Dermis blood vessel endothelial cell (primary cell): Measurements from ENCODE around the gene ZC4H2. TPM values are rescaled to one million over a fixed set of nuclear protein-coding genes. Genes with fewer than 3 reads are reported as not detected.
"Not testable (repeated sequence)": the region's sequence is repeated elsewhere in the genome, so short reads cannot be mapped to it uniquely, and the experiment has no call there.

ENCODE experiments used
- DNase-seq: peaks from one replicate; pipeline ENCODE4 v3.0.0; 2010
- total RNA-seq: library from RNA; depleted of rRNA; stranded (reverse); fragments of >200 nt; gene quantifications from 2 replicates; pipeline ENCODE4 v1.2.3, GENCODE V29; 2014

Gene ZC4H2
- total RNA-seq = 3.2 and 6.3 TPM in 2 replicates

DNA sequence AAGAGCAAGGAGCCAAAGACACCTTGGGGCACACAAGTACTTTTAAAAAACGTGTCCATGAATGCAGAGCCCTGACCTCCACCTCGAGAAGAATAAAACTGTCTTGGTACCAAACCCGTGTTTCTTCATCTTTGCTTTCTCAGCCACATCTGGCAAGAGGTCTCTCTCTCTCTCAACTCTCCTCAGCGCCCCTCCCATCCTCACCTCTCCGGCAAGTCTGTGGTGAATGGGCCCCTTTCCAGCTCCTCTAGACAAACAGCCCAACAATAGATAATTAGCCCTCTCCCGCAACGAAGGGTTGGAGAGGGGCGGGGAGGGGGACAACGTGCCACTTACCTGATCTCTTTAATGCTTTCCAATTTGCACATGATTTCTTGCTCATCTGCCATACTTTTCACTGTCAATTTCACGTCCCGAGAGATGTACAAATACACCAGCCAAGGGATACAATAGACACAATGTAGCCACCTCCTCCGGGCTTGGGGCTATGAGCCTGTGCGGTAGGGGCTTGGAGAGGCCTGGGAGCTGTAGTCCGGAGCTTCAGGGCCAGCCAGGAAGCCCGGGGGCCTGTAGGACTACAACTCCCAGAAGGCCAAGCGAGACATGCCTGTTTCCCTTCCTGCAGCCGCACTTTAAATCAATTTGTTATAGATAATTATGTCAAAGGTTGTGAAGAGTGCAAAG, at the start of gene ZC4H2:
TSS of gene ZC4H2 (minus strand) at position 462 of the 684 bp plus-strand sequence. CDS start at position 389, 73 bp downstream.
- DNase-seq = peak; percentile 64

GRCh38 chrX:65017451-65017850, 41.2 kb upstream of the ZC4H2 start:
- DNase-seq = no peak

- no peak for DNase-seq
Observed at GRCh38 chrX:65014230-65014629, 38.0 kb upstream of the ZC4H2 start.

- no peak for DNase-seq
Observed at GRCh38 chrX:65009459-65009858, 33.2 kb upstream of the ZC4H2 start.

- DNase-seq = not testable (repeated sequence)
Observed at GRCh38 chrX:65002208-65002607, 26.0 kb upstream of the ZC4H2 start.

DNA sequence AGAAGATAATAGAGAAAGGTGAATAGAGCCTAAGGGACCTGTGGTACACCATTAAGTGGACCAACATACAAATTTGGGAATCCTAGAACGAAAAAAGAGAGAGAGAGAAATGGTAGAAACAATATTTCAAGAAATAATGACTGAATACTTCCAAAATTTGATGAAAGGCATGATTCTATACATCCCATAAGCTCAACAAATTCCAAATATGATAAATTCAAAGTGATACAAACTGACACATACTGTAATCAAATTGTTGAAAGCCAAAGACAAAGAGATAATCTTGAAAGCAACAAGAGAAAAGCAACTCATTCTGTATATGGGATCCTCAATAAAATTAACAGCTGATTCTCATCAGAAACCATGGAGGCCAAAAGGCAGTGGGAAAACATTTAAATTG, 20.6 kb upstream of the ZC4H2 start:
- DNase-seq = no peak

DNA sequence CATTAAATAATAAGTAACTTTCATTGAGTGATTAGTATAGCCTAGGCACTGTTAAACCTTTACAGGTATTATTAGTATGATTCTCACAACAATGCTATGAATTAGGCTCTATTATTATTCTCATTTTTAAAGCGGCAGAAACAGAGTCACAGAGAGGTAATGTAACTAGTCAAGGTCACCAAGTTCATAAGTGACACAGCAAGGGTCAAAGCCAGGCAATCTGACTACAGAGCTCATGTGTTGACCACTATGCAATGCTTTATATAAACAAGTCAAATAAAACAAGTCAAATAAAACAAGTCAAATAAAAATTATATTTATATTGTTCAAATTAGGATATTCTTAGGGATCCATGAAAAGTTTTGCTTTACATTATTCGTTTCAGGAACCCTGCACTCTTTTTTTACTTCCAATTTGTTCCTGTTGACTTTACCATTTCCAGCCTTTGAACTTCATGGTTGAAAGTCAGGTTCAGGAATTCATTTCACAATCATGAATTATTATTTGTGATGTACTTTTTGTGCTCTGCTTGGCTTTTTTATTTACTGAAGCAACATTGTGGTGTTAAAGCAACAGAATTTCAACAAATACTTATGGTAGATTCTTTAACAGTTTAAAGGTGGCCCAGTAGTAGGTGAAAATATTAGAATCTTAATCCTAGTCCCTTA, 18.0 kb upstream of the ZC4H2 start:
- no peak for DNase-seq

DNA sequence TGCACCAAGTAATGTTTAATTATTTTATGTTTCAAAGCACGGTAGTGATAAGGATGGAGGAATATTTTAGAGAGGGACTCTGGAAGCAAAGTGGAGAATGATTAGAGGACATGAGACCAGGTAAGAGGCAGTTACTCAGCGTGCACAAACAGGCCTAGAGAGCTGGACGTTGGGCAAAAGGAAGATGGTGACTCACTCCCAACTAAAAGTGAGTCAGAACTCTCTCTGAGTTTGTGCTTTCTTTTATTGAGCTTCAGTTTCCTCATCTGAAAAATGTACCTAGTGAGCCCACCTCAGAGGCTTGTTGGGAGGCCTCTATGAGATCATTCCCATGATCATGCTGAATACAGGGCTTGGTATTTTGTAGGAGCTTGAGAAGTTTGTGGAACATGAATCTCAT, 1.6 kb upstream of the ZC4H2 start:
- DNase-seq = no peak

DNA sequence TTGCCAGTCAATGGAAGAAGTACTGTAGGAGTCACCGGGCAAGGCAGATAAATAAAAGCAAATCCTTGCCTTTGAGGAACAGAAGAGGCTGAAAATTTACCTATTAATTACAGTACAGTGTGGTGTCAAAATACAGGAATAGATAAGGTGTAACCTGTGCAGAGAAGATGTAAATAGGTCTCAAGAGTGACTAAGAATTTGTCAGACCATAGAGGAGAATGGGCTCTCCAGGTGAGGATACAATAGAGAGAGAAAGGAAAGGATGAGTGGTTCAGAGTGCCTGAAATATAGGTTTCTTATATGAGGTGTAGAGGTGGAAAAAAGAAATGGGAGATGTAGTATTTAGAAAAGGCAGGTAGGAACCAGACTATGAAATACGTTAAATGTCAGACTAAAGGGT, 801 bp upstream of the ZC4H2 start:
- no peak for DNase-seq

- DNase-seq = no peak
Observed at GRCh38 chrX:64976673-64977040, 407 bp upstream of the ZC4H2 start.

GRCh38 chrX:64975491-64975890, 759 bp downstream of the ZC4H2 start:
- peak; percentile 15 for DNase-seq

DNA sequence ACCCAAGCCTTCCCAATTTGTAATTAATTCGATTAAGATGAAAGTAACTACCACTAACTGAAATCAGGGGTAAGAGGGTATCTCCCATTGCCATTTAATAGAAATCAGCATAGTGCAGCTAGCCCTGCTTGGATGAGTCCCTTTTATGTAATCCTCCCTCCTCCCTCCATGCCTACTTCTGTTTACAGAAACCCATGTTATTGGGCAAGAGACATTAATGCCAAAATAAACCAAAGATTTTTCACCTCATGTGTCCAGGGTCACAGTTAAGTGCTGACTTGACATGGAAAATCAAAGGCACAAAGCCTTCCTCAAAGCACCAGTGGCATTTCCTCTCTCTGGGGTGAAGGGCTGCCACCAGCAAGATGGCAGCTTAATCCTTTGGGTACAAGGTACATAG, 50.8 kb downstream of the ZC4H2 start:
- no peak for DNase-seq

DNA sequence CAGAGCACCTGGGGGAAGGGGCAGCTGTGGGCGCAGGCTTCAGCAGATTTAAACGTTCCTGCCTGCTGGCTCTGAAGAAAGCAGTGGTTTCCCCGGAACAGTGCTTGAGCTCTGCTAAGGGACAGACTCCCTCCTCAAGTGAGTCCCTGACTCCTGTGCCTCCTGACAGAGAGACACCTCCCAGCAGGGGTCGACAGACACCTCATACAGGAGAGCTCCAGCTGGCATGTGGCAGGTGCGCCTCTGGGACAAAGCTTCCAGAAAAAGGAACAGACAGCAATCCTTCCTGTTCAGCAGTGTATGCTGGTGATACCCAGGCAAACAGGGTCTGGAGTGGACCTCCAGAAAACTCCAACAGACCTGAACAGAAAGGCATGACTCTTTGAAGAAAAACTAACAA, 68.1 kb downstream of the ZC4H2 start:
- DNase-seq = no peak

GRCh38 chrX:64894454-64895038, 81.7 kb downstream of the ZC4H2 start:
- peak; percentile 11 for DNase-seq

GRCh38 chrX:64885850-64886249, 90.4 kb downstream of the ZC4H2 start:
- no peak for DNase-seq

GRCh38 chrX:64878709-64879108, 97.5 kb downstream of the ZC4H2 start:
- DNase-seq = not testable (repeated sequence)

DNA sequence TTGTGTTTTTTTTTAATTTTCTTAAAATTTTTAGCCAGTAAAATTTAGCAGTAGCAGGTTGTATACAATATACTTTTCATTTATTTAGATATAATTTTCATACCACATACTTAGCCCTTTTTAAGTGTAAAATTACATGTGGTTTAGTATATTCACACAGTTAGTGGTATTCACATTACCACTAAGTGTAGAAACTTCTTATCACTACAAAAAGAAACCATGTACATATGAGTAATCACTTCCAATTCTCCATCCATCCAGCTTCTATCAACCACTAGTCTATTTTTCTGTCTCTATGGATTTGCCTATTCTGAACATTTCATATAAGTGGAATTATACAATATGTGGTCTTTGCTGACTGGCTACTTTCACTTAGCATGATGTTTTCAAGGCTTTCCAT, 109.0 kb downstream of the ZC4H2 start:
- no peak for DNase-seq

Other genes with a start within 250 kb of the ZC4H2 start
- gene ZC3H12B, start 58.4 kb upstream of the ZC4H2 start, total RNA-seq = not detected in 2 replicates